Left lung (tissue), 10 donors: ENCODE data around the gene CEP131. TPM values are rescaled to one million over a fixed set of nuclear protein-coding genes. Genes with fewer than 3 reads are reported as not detected.

Source experiments
- ATAC-seq: fragments of 200-7000 bp; cut with Tn5 transposase; one replicate; pipeline ENCODE4 v1.9.1; 2020; ENCODE audit warnings: moderate library complexity
- DNase-seq, 4 donors: peaks; one replicate each; pipeline ENCODE4 v3.0.0-alpha.2; 2013 to 2020
- H3K27ac ChIP-seq, 2 donors: fragments of 200-600 bp; sonication (generic) in 1 of 2; one replicate each; pipeline versions ENCODE4 v1.5.0 to v1.8.0; 2020 to 2021
- H3K27me3 ChIP-seq, 2 donors: fragments of 200-600 bp; sonication (generic) in 1 of 2; one replicate each; pipeline versions ENCODE4 v1.5.0 to v1.8.0; 2020 to 2021
- H3K36me3 ChIP-seq, 2 donors: fragments of 200-600 bp; sonication (generic) in 1 of 2; one replicate each; pipeline versions ENCODE4 v1.5.0 to v1.8.0; 2020 to 2021
- H3K4me1 ChIP-seq, 2 donors: fragments of 200-600 bp; one replicate each; pipeline ENCODE4 v1.8.0; 2021
- H3K4me3 ChIP-seq, 2 donors: fragments of 200-600 bp; sonication (generic) in 1 of 2; one replicate each; pipeline versions ENCODE4 v1.5.0 to v1.8.0; 2020 to 2021; ENCODE audit warnings: mild to moderate bottlenecking in 1 of 2
- H3K9me3 ChIP-seq, 2 donors: fragments of 200-600 bp; sonication (generic) in 1 of 2; one replicate each; pipeline versions ENCODE4 v1.5.0 to v1.8.0; 2020 to 2021
- CTCF ChIP-seq, 2 donors: fragments of 200-600 bp; sonication (generic) in 1 of 2; IDR thresholded peaks; one replicate each; pipeline versions ENCODE4 v1.5.0 to v1.8.0; 2021; ENCODE audit warnings: antibody characterized with exemption in 2 of 2
- intact Hi-C, 2 donors: fragments of 100-400 bp; cut with DNase I; formaldehyde crosslinking; loops; one replicate each; pipeline versions ENCODE4 v1.11.2 to v1.14.2; 2022
- polyA plus RNA-seq, 6 donors: library from polyadenylated mRNA; unstranded; fragments of 120-200 nt; gene quantifications; one replicate each; pipeline ENCODE4 v1.2.1, GENCODE V29; 2013; ENCODE audit not compliant: insufficient read length in 6 of 6
- total RNA-seq, 2 donors: library from RNA; stranded (reverse); fragmentation: NEBNext Ultra II Directional; extraction: Animal tissue kit (Norgen Biotek cat#: 25700); gene quantifications; one replicate each; pipeline ENCODE4 v1.2.1, GENCODE V29; 2021
- donor health status: DM: no; HTN: yes; CAD: no.
- donor health status: DM: no; HTN: no; CAD: no.

The CEP131 gene
- total and polyA plus RNA-seq, 8 donors: 7.7 to 21.0 (median 16.9) TPM

GRCh38 chr17:81182596-81182995 is 40.2 kb downstream of the CEP131 start:
- no peaks in the 10 kb centered on the region for H3K4me1 ChIP-seq
- peaks cover 0 to 35% of the 10 kb centered on the region in 2 donors for H3K27me3 ChIP-seq
- DNase-seq (no peak), ATAC-seq (no peak)
- intact Hi-C loops: no loop called here
- TF ChIP-seq CTCF (IDR thresholded peaks at IDR 0.05): no peak
- H3K4me3 ChIP-seq: no peak overlapping the region
- no peak overlapping the region for H3K27ac ChIP-seq
- H3K9me3 ChIP-seq: no peaks in the 10 kb centered on the region
- no peaks in the 10 kb centered on the region for H3K36me3 ChIP-seq

- Histone ChIP-seq H3K4me3 (no peak overlapping the region), H3K27ac (no peak overlapping the region), H3K4me1 (no peaks in the 10 kb centered on the region), H3K36me3 (no peaks in the 10 kb centered on the region), H3K9me3 (no peaks in the 10 kb centered on the region), H3K27me3 (peaks cover 0 to 35% of the 10 kb centered on the region in 2 donors)
- TF ChIP-seq CTCF (IDR thresholded peaks at IDR 0.05): no peak
- intact Hi-C loops: no loop called here
- no peak for DNase-seq
- ATAC-seq: no peak
These were observed 41.0 kb downstream of the CEP131 start for GRCh38 chr17:81181811-81182185.

GRCh38 chr17:81180836-81181810 is 41.6 kb downstream of the CEP131 start:
- intact Hi-C loops: no loop called here
- Histone ChIP-seq H3K27me3 (peaks cover 0 to 35% of the 10 kb centered on the region in 2 donors), H3K9me3 (no peaks in the 10 kb centered on the region), H3K27ac (no peak overlapping the region), H3K4me1 (no peaks in the 10 kb centered on the region), H3K4me3 (no peak overlapping the region), H3K36me3 (no peaks in the 10 kb centered on the region)
- no peak for DNase-seq
- ATAC-seq: no peak
- no peak for TF ChIP-seq CTCF (IDR thresholded peaks at IDR 0.05)

- Histone ChIP-seq H3K9me3 (peaks cover 0 to 6% of the 10 kb centered on the region in 2 donors), H3K4me3 (no peak overlapping the region), H3K27ac (no peak overlapping the region), H3K4me1 (no peaks in the 10 kb centered on the region), H3K36me3 (no peaks in the 10 kb centered on the region), H3K27me3 (peaks cover 0 to 34% of the 10 kb centered on the region in 2 donors)
- no peak for ATAC-seq
- DNase-seq: no peak
- no peak for TF ChIP-seq CTCF (IDR thresholded peaks at IDR 0.05)
- intact Hi-C loops: no loop called here
These were observed 42.9 kb downstream of the CEP131 start for GRCh38 chr17:81179861-81180260.

GRCh38 chr17:81179220-81179619 is 43.5 kb downstream of the CEP131 start:
- ATAC-seq (no peak), DNase-seq (no peak)
- TF ChIP-seq CTCF (IDR thresholded peaks at IDR 0.05): no peak
- Histone ChIP-seq H3K27me3 (peaks cover 0 to 27% of the 10 kb centered on the region in 2 donors), H3K4me1 (no peaks in the 10 kb centered on the region), H3K36me3 (no peaks in the 10 kb centered on the region), H3K4me3 (no peak overlapping the region), H3K9me3 (peaks cover 0 to 6% of the 10 kb centered on the region in 2 donors), H3K27ac (no peak overlapping the region)
- intact Hi-C loops: no loop called here
